Activated CD8-positive, alpha-beta memory T cell treated with anti-CD3 and anti-CD28 coated beads, Interleukin-2, amount 10 ng/mL, durations not matched to agents 7 days and 5 days (primary cell): ENCODE results near the gene CCDC171. TPM values are rescaled to one million over a fixed set of nuclear protein-coding genes. Genes with fewer than 3 reads are reported as not detected.
"Not testable (repeated sequence)": the region's sequence is repeated elsewhere in the genome, so short reads cannot be mapped to it uniquely, and the experiment has no call there.

Experiments
- ATAC-seq: fragments of 150-1000 bp; cut with Tn5 transposase; one replicate; pipeline ENCODE4 v1.10.0; 2021; ENCODE audit warnings: moderate library complexity
- CTCF ChIA-PET: fragments of 350-600 bp; sonication (Branson Sonifier 250); formaldehyde crosslinking; loops from one replicate; lab custom pipeline; 2021; ENCODE audit warnings: antibody characterized with exemption; lab: Charles Lee
- DNase-seq: peaks from one replicate; pipeline ENCODE4 v3.0.0-alpha.2; 2020
- H3K27ac Mint-ChIP-seq: one replicate; pipeline ENCODE4 v1.8.0; 2021; ENCODE audit warnings: mild to moderate bottlenecking, mixed read lengths
- H3K27me3 Mint-ChIP-seq: one replicate; pipeline ENCODE4 v1.8.0; 2021; ENCODE audit warnings: mixed read lengths
- H3K36me3 Mint-ChIP-seq: one replicate; pipeline ENCODE4 v1.8.0; 2021; ENCODE audit warnings: mild to moderate bottlenecking, mixed read lengths
- H3K4me1 Mint-ChIP-seq: one replicate; pipeline ENCODE4 v1.8.0; 2021; ENCODE audit warnings: mixed read lengths
- H3K4me3 Mint-ChIP-seq: one replicate; pipeline ENCODE4 v1.8.0; 2021; ENCODE audit warnings: mild to moderate bottlenecking, moderate library complexity, mixed read lengths
- H3K9me3 Mint-ChIP-seq: one replicate; pipeline ENCODE4 v1.8.0; 2022; ENCODE audit warnings: low read depth, mixed read lengths
- total RNA-seq, 2 experiments: library from RNA; stranded (reverse); gene quantifications; one replicate each; pipeline ENCODE4 v1.2.3, GENCODE V29; 2021

CCDC171 gene
- total RNA-seq, 2 experiments from 2014 or later, result 2.5 to 2.9 TPM

- Mint-ChIP-seq H3K27ac (no peak overlapping the region), H3K36me3 (no peaks in the 10 kb centered on the region), H3K4me1 (no peaks in the 10 kb centered on the region), H3K9me3 (no peaks in the 10 kb centered on the region), H3K4me3 (no peak overlapping the region), H3K27me3 (peaks cover 2% of the 10 kb centered on the region)
- CTCF ChIA-PET, result no interaction called here
- no peak for ATAC-seq
- no peak for DNase-seq
These were observed 210.5 kb downstream of the CCDC171 start for GRCh38 chr9:15763371-15763770.

DNA sequence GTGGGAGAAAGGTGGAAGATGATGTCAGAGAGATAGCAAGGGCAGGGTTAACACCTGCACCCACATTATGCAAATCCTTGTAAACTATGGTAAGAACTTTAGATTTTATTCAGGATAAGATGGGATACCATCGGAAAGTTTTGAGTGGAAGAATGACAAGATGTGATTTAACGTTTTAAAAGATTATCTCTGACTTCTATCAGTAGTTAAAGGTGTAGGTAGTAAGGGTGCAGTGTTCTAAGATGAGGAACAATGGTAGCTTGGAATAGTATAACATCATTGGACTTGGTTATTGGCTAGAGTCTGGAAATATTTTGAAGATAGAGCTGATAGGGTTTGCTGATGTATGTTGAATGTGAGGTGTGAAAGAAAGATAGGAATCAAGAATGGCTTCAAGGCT lies 211.3 kb downstream of the CCDC171 start:
- Mint-ChIP-seq H3K27ac (no peak overlapping the region), H3K9me3 (no peaks in the 10 kb centered on the region), H3K4me1 (no peaks in the 10 kb centered on the region), H3K4me3 (no peak overlapping the region), H3K27me3 (peaks cover 2% of the 10 kb centered on the region), H3K36me3 (no peaks in the 10 kb centered on the region)
- ATAC-seq (no peak), DNase-seq (no peak)
- CTCF ChIA-PET, result no interaction called here

GRCh38 chr9:15769547-15769946 lies 216.7 kb downstream of the CCDC171 start:
- H3K27ac Mint-ChIP-seq, result no peak overlapping the region
- CTCF ChIA-PET, result no interaction called here
- H3K36me3 Mint-ChIP-seq, result no peaks in the 10 kb centered on the region
- ATAC-seq (no peak), DNase-seq (no peak)
- no peaks in the 10 kb centered on the region for H3K4me1 Mint-ChIP-seq
- H3K4me3 Mint-ChIP-seq, result no peak overlapping the region
- H3K9me3 Mint-ChIP-seq, result no peaks in the 10 kb centered on the region
- no peaks in the 10 kb centered on the region for H3K27me3 Mint-ChIP-seq

GRCh38 chr9:15778861-15779260 lies 226.0 kb downstream of the CCDC171 start:
- DNase-seq (no peak), ATAC-seq (no peak)
- Mint-ChIP-seq H3K4me1 (no peaks in the 10 kb centered on the region), H3K27ac (no peak overlapping the region), H3K27me3 (no peaks in the 10 kb centered on the region), H3K36me3 (no peaks in the 10 kb centered on the region), H3K4me3 (no peak overlapping the region), H3K9me3 (no peaks in the 10 kb centered on the region)
- CTCF ChIA-PET, result interaction anchor here (0.7 kb wide), 1 partner anchor 13 kb away, joined by 5 read pairs; no protein-coding TSS in a partner anchor

DNA sequence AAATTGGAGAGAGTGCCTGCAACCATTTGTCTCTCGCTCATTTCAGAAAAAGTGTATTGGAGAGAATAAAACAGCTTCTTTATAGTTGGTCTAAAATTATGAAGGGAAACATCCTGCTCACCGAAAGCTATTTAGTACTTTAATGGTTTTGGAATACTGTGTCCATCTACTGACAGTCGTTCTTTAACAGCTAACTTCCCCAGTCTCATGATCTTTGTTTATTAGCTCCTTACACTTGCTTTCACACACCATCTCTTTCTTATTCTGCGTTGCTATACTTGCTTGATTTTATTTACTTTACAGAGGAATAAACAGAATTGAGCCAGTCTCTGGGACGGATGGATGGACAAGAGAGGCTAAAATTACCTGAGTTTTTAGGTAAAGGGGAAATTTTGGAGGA lies 229.3 kb downstream of the CCDC171 start:
- CTCF ChIA-PET, result no interaction called here
- no peaks in the 10 kb centered on the region for H3K27me3 Mint-ChIP-seq
- H3K9me3 Mint-ChIP-seq, result no peaks in the 10 kb centered on the region
- H3K36me3 Mint-ChIP-seq, result no peaks in the 10 kb centered on the region
- ATAC-seq, result no peak
- H3K27ac Mint-ChIP-seq, result no peak overlapping the region
- DNase-seq, result no peak
- no peaks in the 10 kb centered on the region for H3K4me1 Mint-ChIP-seq
- H3K4me3 Mint-ChIP-seq, result no peak overlapping the region

- ATAC-seq, result no peak
- CTCF ChIA-PET, result no interaction called here
- Mint-ChIP-seq H3K36me3 (no peaks in the 10 kb centered on the region), H3K27ac (no peak overlapping the region), H3K4me1 (no peaks in the 10 kb centered on the region), H3K27me3 (no peaks in the 10 kb centered on the region), H3K4me3 (no peak overlapping the region), H3K9me3 (no peaks in the 10 kb centered on the region)
- DNase-seq, result no peak
These were observed 232.7 kb downstream of the CCDC171 start for GRCh38 chr9:15785584-15785983.

DNA sequence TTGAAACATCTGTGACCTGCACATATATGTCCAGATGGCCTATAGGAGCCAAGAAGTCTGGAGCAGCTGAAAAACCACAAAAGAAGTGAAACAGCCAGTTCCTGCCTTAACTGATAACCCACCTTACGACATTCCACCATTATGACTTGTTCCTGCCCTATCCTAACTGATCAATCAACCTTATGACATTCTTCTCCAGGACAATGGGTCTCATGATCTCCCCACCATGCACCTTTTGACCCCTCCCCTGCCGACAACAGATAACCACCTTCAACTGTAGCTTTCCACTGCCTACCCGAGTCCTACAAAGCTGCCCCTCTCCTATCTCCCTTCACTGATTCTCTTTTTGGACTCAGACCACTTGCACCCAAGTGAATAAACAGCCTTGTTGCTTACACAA lies 233.8 kb downstream of the CCDC171 start:
- no peak for ATAC-seq
- no peak for DNase-seq
- no peaks in the 10 kb centered on the region for H3K4me1 Mint-ChIP-seq
- no peak overlapping the region for H3K27ac Mint-ChIP-seq
- no peaks in the 10 kb centered on the region for H3K27me3 Mint-ChIP-seq
- no peaks in the 10 kb centered on the region for H3K36me3 Mint-ChIP-seq
- no peak overlapping the region for H3K4me3 Mint-ChIP-seq
- CTCF ChIA-PET, result no interaction called here
- no peaks in the 10 kb centered on the region for H3K9me3 Mint-ChIP-seq

GRCh38 chr9:15810219-15810899 lies 257.5 kb downstream of the CCDC171 start:
- H3K27me3 Mint-ChIP-seq, H3K4me1 Mint-ChIP-seq, H3K36me3 Mint-ChIP-seq, H3K4me3 Mint-ChIP-seq, ATAC-seq, CTCF ChIA-PET, H3K27ac Mint-ChIP-seq, DNase-seq: not testable (repeated sequence)
- H3K9me3 Mint-ChIP-seq, result peaks cover 13% of the 10 kb centered on the region

GRCh38 chr9:15813076-15813475 lies 260.2 kb downstream of the CCDC171 start:
- no peak for DNase-seq
- Mint-ChIP-seq H3K4me1 (no peaks in the 10 kb centered on the region), H3K9me3 (peaks cover 9% of the 10 kb centered on the region), H3K27me3 (no peaks in the 10 kb centered on the region), H3K27ac (no peak overlapping the region), H3K4me3 (no peak overlapping the region), H3K36me3 (no peaks in the 10 kb centered on the region)
- CTCF ChIA-PET, result no interaction called here
- ATAC-seq, result no peak

- H3K36me3 Mint-ChIP-seq, result no peaks in the 10 kb centered on the region
- DNase-seq (no peak), ATAC-seq (no peak)
- H3K27me3 Mint-ChIP-seq, result no peaks in the 10 kb centered on the region
- no peak overlapping the region for H3K27ac Mint-ChIP-seq
- H3K4me1 Mint-ChIP-seq, result no peaks in the 10 kb centered on the region
- no peaks in the 10 kb centered on the region for H3K9me3 Mint-ChIP-seq
- CTCF ChIA-PET, result no interaction called here
- H3K4me3 Mint-ChIP-seq, result no peak overlapping the region
These were observed 271.5 kb downstream of the CCDC171 start for GRCh38 chr9:15824310-15824709.

DNA sequence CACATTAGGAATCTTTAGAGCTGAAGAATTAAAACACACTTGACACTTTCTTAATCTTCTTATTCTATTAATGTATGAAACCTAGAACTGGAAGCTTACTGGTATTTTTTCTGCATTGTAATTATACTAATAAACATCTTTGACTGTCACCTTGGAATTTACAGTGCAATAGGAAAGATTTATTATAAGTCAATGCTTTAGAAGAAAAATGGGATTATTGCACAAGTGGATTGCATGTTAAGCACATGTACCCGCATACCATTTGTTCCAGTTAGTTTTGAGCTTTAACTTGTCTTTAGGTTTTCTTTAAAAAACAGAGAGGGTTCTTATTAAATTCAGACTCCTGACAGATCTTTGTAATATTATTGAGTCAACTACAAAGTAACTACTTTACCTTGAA lies 278.5 kb downstream of the CCDC171 start:
- Mint-ChIP-seq H3K9me3 (no peaks in the 10 kb centered on the region), H3K4me3 (no peak overlapping the region), H3K4me1 (no peaks in the 10 kb centered on the region), H3K36me3 (no peaks in the 10 kb centered on the region), H3K27me3 (no peaks in the 10 kb centered on the region), H3K27ac (no peak overlapping the region)
- DNase-seq (no peak), ATAC-seq (no peak)
- CTCF ChIA-PET, result no interaction called here

DNA sequence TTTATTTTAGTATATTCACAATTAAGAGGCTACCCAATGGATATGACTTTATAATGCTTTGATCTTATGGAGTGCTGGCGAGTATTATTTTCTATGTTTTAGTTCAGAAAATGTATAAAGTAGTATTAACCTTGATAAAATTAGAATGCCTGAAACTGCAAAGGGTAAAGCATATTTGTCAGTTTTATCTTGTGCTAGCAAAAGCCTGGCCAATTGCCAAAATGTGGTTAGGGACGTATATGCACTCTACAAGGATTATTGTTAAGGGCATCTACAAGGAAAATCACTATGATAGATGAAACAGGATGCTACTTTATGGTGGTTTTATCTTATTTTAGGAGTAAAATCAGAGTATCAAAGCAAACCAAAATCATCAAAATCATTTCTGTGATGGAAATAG lies 281.7 kb downstream of the CCDC171 start:
- CTCF ChIA-PET, result no interaction called here
- no peaks in the 10 kb centered on the region for H3K27me3 Mint-ChIP-seq

GRCh38 chr9:15837079-15837679 lies 284.3 kb downstream of the CCDC171 start:
- H3K36me3 Mint-ChIP-seq, result no peaks in the 10 kb centered on the region
- H3K4me3 Mint-ChIP-seq, result no peak overlapping the region
- no peaks in the 10 kb centered on the region for H3K9me3 Mint-ChIP-seq
- no peaks in the 10 kb centered on the region for H3K27me3 Mint-ChIP-seq
- no peak overlapping the region for H3K27ac Mint-ChIP-seq
- ATAC-seq (peak; percentile 30), DNase-seq (no peak)
- no peaks in the 10 kb centered on the region for H3K4me1 Mint-ChIP-seq
- CTCF ChIA-PET, result no interaction called here

More for the DNA sequence above, 281.7 kb downstream of the CCDC171 start:
- ATAC-seq (no peak), DNase-seq (no peak)
- H3K36me3 Mint-ChIP-seq, result no peaks in the 10 kb centered on the region
- no peaks in the 10 kb centered on the region for H3K4me1 Mint-ChIP-seq
- no peaks in the 10 kb centered on the region for H3K9me3 Mint-ChIP-seq
- no peak overlapping the region for H3K4me3 Mint-ChIP-seq
- H3K27ac Mint-ChIP-seq, result no peak overlapping the region

GRCh38 chr9:15842051-15842450 lies 289.2 kb downstream of the CCDC171 start:
- no peak for ATAC-seq
- CTCF ChIA-PET, result no interaction called here

More at GRCh38 chr9:15842051-15842450, 289.2 kb downstream of the CCDC171 start:
- Mint-ChIP-seq H3K27ac (no peak overlapping the region), H3K9me3 (no peaks in the 10 kb centered on the region), H3K36me3 (no peaks in the 10 kb centered on the region), H3K27me3 (no peaks in the 10 kb centered on the region), H3K4me3 (no peak overlapping the region), H3K4me1 (no peaks in the 10 kb centered on the region)
- DNase-seq, result no peak
